Measurements from ENCODE around the gene TUBB2B.

TUBB2B gene

GRCh38 chr6:3218266-3218665 is 9.2 kb downstream of the TUBB2B start:
- FAIRE-seq (no peak), DNase-seq (ENCODE audit: insufficient read length, low spot score) (no peak)
- TF ChIP-seq PAX5 (IDR thresholded peaks at IDR 0.05; ENCODE audit: insufficient read depth, low read length, severe bottlenecking) (no peak), TAF1 (IDR thresholded peaks at IDR 0.05; ENCODE audit: low read depth, low read length) (no peak)

GRCh38 chr6:3217286-3217685 is 10.2 kb downstream of the TUBB2B start:
- no peak for FAIRE-seq

GRCh38 chr6:3214898-3215297 is 12.6 kb downstream of the TUBB2B start:
- no peak for DNase-seq (ENCODE audit: insufficient read length, low spot score)
- FAIRE-seq: no peak
- TF ChIP-seq POLR2AphosphoS5 (IDR thresholded peaks at IDR 0.05; ENCODE audit: low read depth, low read length) (no peak), PAX5 (IDR thresholded peaks at IDR 0.05; ENCODE audit: insufficient read depth, low read length, severe bottlenecking) (no peak), POLR2A (IDR thresholded peaks at IDR 0.05; ENCODE audit: low read depth, low read length) (no peak), POU2F2 (IDR thresholded peaks at IDR 0.05; ENCODE audit: low read depth, low read length) (no peak), SPI1 (IDR thresholded peaks at IDR 0.05; ENCODE audit: low read depth, low read length) (no peak), TAF1 (IDR thresholded peaks at IDR 0.05; ENCODE audit: low read depth, low read length) (no peak)

More at GRCh38 chr6:3217286-3217685, 10.2 kb downstream of the TUBB2B start:
- DNase-seq (ENCODE audit: insufficient read length, low spot score): no peak
- no peak for TF ChIP-seq POLR2A (IDR thresholded peaks at IDR 0.05; ENCODE audit: low read depth, low read length)

GRCh38 chr6:3213334-3213695 is 14.1 kb downstream of the TUBB2B start:
- TF ChIP-seq TAF1 (IDR thresholded peaks at IDR 0.05; ENCODE audit: low read depth, low read length): no peak
- no peak for DNase-seq (ENCODE audit: insufficient read length, low spot score)
- FAIRE-seq: no peak

GRCh38 chr6:3212261-3212660 is 15.2 kb downstream of the TUBB2B start:
- FAIRE-seq: no peak
- TF ChIP-seq PAX5 (IDR thresholded peaks at IDR 0.05; ENCODE audit: insufficient read depth, low read length, severe bottlenecking) (no peak), TAF1 (IDR thresholded peaks at IDR 0.05; ENCODE audit: low read depth, low read length) (no peak), POLR2A (IDR thresholded peaks at IDR 0.05; ENCODE audit: low read depth, low read length) (no peak), SPI1 (IDR thresholded peaks at IDR 0.05; ENCODE audit: low read depth, low read length) (no peak)

GRCh38 chr6:3211681-3212080 is 15.8 kb downstream of the TUBB2B start:
- TF ChIP-seq POLR2AphosphoS5 (IDR thresholded peaks at IDR 0.05; ENCODE audit: low read depth, low read length) (no peak), POLR2A (IDR thresholded peaks at IDR 0.05; ENCODE audit: low read depth, low read length) (no peak), TAF1 (IDR thresholded peaks at IDR 0.05; ENCODE audit: low read depth, low read length) (no peak), PAX5 (IDR thresholded peaks at IDR 0.05; ENCODE audit: insufficient read depth, low read length, severe bottlenecking) (no peak), POU2F2 (IDR thresholded peaks at IDR 0.05; ENCODE audit: low read depth, low read length) (no peak), SPI1 (IDR thresholded peaks at IDR 0.05; ENCODE audit: low read depth, low read length) (no peak)
- no peak for DNase-seq (ENCODE audit: insufficient read length, low spot score)
- no peak for FAIRE-seq

More at GRCh38 chr6:3212261-3212660, 15.2 kb downstream of the TUBB2B start:
- no peak for DNase-seq (ENCODE audit: insufficient read length, low spot score)

GRCh38 chr6:3210024-3210610 is 17.3 kb downstream of the TUBB2B start:
- FAIRE-seq (no peak), DNase-seq (ENCODE audit: insufficient read length, low spot score) (no peak)
- TF ChIP-seq PAX5 (IDR thresholded peaks at IDR 0.05; ENCODE audit: insufficient read depth, low read length, severe bottlenecking): no peak
- TF ChIP-seq SPI1 (IDR thresholded peaks at IDR 0.05; ENCODE audit: low read depth, low read length): no peak
- no peak for TF ChIP-seq POLR2A (IDR thresholded peaks at IDR 0.05; ENCODE audit: low read depth, low read length)
- TF ChIP-seq TAF1 (IDR thresholded peaks at IDR 0.05; ENCODE audit: low read depth, low read length): no peak
- no peak for TF ChIP-seq POU2F2 (IDR thresholded peaks at IDR 0.05; ENCODE audit: low read depth, low read length)
- no peak for TF ChIP-seq POLR2AphosphoS5 (IDR thresholded peaks at IDR 0.05; ENCODE audit: low read depth, low read length)

- no peak for DNase-seq (ENCODE audit: insufficient read length, low spot score)
- FAIRE-seq: no peak
These were observed 18.1 kb downstream of the TUBB2B start for GRCh38 chr6:3209114-3210023.

GRCh38 chr6:3208775-3209113 is 18.7 kb downstream of the TUBB2B start:
- FAIRE-seq: no peak
- no peak for DNase-seq (ENCODE audit: insufficient read length, low spot score)
- TF ChIP-seq POU2F2 (IDR thresholded peaks at IDR 0.05; ENCODE audit: low read depth, low read length): no peak
- TF ChIP-seq POLR2A (IDR thresholded peaks at IDR 0.05; ENCODE audit: low read depth, low read length): no peak
- no peak for TF ChIP-seq SPI1 (IDR thresholded peaks at IDR 0.05; ENCODE audit: low read depth, low read length)
- TF ChIP-seq PAX5 (IDR thresholded peaks at IDR 0.05; ENCODE audit: insufficient read depth, low read length, severe bottlenecking): no peak
- no peak for TF ChIP-seq TAF1 (IDR thresholded peaks at IDR 0.05; ENCODE audit: low read depth, low read length)
- TF ChIP-seq POLR2AphosphoS5 (IDR thresholded peaks at IDR 0.05; ENCODE audit: low read depth, low read length): no peak

More at GRCh38 chr6:3209114-3210023, 18.1 kb downstream of the TUBB2B start:
- TF ChIP-seq POLR2A (IDR thresholded peaks at IDR 0.05; ENCODE audit: low read depth, low read length): no peak
- TF ChIP-seq POU2F2 (IDR thresholded peaks at IDR 0.05; ENCODE audit: low read depth, low read length): peak; percentile 59; the same call in 1 of the 2 replicates
- no peak for TF ChIP-seq POLR2AphosphoS5 (IDR thresholded peaks at IDR 0.05; ENCODE audit: low read depth, low read length)
- no peak for TF ChIP-seq SPI1 (IDR thresholded peaks at IDR 0.05; ENCODE audit: low read depth, low read length)
- no peak for TF ChIP-seq PAX5 (IDR thresholded peaks at IDR 0.05; ENCODE audit: insufficient read depth, low read length, severe bottlenecking)

- no peak for TF ChIP-seq POLR2A (IDR thresholded peaks at IDR 0.05; ENCODE audit: low read depth, low read length)
- no peak for TF ChIP-seq PAX5 (IDR thresholded peaks at IDR 0.05; ENCODE audit: insufficient read depth, low read length, severe bottlenecking)
- TF ChIP-seq TAF1 (IDR thresholded peaks at IDR 0.05; ENCODE audit: low read depth, low read length): no peak
- no peak for TF ChIP-seq SPI1 (IDR thresholded peaks at IDR 0.05; ENCODE audit: low read depth, low read length)
- TF ChIP-seq POLR2AphosphoS5 (IDR thresholded peaks at IDR 0.05; ENCODE audit: low read depth, low read length): no peak
- no peak for TF ChIP-seq POU2F2 (IDR thresholded peaks at IDR 0.05; ENCODE audit: low read depth, low read length)
- no peak for DNase-seq (ENCODE audit: insufficient read length, low spot score)
- FAIRE-seq: no peak
These were observed 19.2 kb downstream of the TUBB2B start for GRCh38 chr6:3208098-3208774.
